Effector memory CD4-positive, alpha-beta T cell (primary cell): ENCODE measurements around the gene ANKMY1.

Experiments
- DNase-seq, 3 donors: peaks; one replicate each; pipeline ENCODE4 v3.0.0-alpha.2; 2020
- H3K27ac ChIP-seq: 2 replicates; pipeline ENCODE4 v1.7.0; 2013; ENCODE audit warnings: mild to moderate bottlenecking, low read length, moderate library complexity; ENCODE audit not compliant: insufficient read depth, poor library complexity, severe bottlenecking
- H3K27me3 ChIP-seq: replicated peaks from 2 replicates; pipeline ENCODE4 v1.7.0; 2013; ENCODE audit warnings: mild to moderate bottlenecking, low read length; ENCODE audit not compliant: insufficient read depth, control insufficient read depth, poor library complexity, severe bottlenecking
- H3K36me3 ChIP-seq: 2 replicates; pipeline ENCODE4 v1.7.0; 2013; ENCODE audit warnings: mild to moderate bottlenecking, low read length, moderate library complexity; ENCODE audit not compliant: control insufficient read depth, insufficient read depth
- H3K4me1 ChIP-seq: 2 replicates; pipeline ENCODE4 v1.7.0; 2013; ENCODE audit warnings: low read length, mild to moderate bottlenecking; ENCODE audit not compliant: control insufficient read depth, insufficient read depth, poor library complexity, severe bottlenecking
- H3K4me3 ChIP-seq: 2 replicates; pipeline ENCODE4 v1.7.0; 2013; ENCODE audit warnings: low read length, low read depth, mild to moderate bottlenecking; ENCODE audit not compliant: insufficient read depth, poor library complexity, severe bottlenecking
- H3K9me3 ChIP-seq: 2 replicates; pipeline ENCODE4 v1.7.0; 2013; ENCODE audit warnings: mild to moderate bottlenecking, low read length, moderate library complexity; ENCODE audit not compliant: control insufficient read depth

ANKMY1 gene

DNA sequence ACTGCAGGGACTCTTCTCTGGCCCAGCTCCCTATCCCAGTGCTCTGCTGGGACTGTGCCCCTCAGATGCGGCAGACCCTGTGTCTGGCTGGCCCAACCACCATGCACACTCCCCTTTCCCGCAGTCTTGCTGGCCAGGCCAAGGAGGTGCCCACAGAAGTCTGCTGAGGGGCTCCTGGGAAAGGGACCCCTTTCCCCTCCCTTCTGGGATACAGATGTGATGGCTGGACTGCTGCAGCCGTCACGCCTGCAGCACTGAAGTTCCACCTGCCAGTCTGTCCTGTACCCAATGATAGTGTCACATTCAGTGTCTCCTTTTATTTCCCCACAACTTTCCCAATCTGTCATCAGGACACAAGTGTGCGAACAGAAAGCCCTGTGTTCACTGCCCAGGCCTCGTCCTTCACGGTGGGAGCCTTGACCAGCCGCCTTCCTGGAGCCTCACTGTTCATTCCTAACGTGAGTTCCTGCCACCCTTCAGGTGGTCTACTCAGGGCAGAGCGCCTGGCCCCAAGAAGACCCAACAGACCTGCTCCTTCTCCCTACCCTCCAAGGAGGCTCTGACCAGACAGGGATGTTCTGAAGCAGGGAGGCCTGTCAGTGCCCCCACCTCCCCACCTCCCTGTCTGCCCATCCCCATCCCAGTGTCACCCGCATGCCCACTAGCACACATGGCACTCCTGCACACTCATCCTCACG, 47.1 kb downstream of the ANKMY1 start:
- Histone ChIP-seq H3K4me1 (peaks cover 8% of the 10 kb centered on the region), H3K4me3 (no peak overlapping the region), H3K9me3 (no peaks in the 10 kb centered on the region), H3K36me3 (peaks cover 14% of the 10 kb centered on the region), H3K27ac (no peak overlapping the region), H3K27me3 (no peaks in the 10 kb centered on the region)
- DNase-seq = no peak

DNA sequence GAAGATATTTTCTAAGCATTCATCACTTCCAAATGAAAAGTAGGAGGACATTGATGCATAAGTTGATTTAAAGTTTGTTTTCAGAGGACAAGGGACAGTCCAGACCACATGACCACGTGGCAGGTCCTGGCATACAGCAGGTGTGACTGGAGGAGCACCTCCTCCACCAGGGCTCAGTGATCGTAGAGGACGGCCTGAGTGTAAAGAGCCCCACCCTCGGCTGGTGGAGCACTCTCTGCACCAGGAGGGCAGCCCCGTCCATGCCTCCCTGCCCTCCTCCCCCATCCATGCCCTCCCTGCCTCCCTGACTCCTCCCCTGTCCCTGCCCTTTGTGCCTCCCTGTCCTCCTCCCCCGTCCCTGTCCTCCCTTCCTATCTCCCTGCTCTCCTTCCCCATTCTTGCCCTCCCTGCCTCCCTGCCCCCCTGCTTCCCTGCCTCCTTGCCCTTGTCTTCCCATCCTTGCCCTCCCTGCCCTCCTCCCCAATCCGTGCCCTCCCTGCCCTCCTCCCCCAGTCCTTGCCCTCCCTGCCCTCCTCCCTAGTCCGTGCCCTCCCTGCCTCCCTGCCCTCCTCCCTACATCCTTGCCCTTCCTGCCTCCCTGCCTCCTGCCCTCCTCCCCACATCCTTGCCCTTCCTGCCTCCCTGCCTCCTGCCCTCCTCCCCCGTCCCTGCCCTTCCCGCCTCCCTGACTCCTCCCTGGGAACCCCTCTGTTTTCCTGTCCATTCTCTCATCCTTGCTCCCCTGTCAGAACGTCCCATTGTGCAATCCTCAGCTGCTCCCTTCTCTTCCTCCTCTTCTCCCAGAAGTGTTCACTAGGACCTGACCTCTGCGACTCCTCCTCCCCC, 47.9 kb downstream of the ANKMY1 start:
- Histone ChIP-seq H3K4me1 (peaks cover 8% of the 10 kb centered on the region), H3K27ac (no peak overlapping the region), H3K36me3 (peaks cover 14% of the 10 kb centered on the region), H3K4me3 (no peak overlapping the region), H3K9me3 (no peaks in the 10 kb centered on the region), H3K27me3 (no peaks in the 10 kb centered on the region)
- no peak for DNase-seq

DNA sequence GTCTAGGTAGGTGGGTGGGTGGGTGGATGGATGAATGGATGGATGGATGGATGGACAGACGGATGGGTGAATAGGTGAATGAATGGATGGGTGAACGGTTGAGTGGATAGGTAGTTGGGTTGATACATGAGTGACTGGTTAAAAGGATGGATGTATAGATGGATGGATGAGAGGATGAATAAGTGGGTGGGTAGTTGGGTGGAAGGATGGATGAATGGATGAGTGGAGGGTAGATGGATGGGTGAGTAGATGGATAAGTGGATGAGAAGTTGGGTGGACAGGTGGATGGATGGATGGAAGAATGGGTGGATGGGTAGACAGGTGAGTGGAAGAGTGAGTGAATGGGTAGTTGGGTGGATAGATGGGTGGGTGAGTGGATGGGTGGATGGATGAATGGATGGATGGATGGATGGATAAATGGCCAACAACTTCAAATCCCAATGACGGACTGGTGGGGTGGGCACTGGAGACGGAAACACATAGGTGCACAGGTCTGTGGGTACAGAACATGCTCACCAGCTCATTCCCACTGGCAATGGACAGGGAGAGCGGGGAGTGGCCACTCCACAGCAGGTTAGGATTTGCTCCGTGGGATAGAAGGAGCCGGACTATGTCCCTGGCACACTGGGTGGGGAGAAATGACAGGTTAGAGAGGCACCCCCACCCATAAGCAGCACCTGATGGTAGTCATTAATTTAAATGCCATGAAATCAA, 48.8 kb downstream of the ANKMY1 start:
- Histone ChIP-seq H3K9me3 (no peaks in the 10 kb centered on the region), H3K4me1 (peaks cover under 1% of the 10 kb centered on the region), H3K27ac (no peak overlapping the region), H3K27me3 (no peaks in the 10 kb centered on the region), H3K4me3 (no peak overlapping the region), H3K36me3 (peaks cover 14% of the 10 kb centered on the region)
- no peak for DNase-seq

DNA sequence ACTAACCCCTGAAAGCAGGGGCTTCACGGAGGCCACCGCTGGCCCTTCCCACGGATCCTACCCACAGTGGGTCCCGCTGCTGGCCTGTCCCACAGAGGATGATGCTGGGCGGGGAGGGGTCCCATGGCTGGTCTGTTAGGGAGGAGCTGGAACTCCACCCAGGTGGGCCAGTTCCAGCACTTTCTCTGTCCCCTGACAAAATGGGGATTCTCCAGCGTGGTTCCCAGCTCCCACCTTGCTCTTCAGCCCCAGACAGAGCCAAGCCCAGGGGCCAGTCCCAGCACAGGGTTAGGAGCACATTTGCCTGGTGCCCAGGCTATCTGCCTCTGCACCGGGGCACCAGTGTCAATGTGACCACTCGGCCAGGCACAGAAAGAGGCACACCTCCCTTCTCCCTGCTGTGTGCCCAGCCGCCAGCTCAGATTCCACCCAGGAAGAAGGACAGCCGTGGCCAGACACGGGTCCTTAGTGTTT, 50.0 kb downstream of the ANKMY1 start:
- H3K36me3 ChIP-seq = peaks cover 14% of the 10 kb centered on the region
- H3K4me1 ChIP-seq = no peaks in the 10 kb centered on the region
- H3K27me3 ChIP-seq = no peaks in the 10 kb centered on the region
- no peaks in the 10 kb centered on the region for H3K9me3 ChIP-seq
- no peak for DNase-seq
- H3K4me3 ChIP-seq = no peak overlapping the region
- no peak overlapping the region for H3K27ac ChIP-seq

DNA sequence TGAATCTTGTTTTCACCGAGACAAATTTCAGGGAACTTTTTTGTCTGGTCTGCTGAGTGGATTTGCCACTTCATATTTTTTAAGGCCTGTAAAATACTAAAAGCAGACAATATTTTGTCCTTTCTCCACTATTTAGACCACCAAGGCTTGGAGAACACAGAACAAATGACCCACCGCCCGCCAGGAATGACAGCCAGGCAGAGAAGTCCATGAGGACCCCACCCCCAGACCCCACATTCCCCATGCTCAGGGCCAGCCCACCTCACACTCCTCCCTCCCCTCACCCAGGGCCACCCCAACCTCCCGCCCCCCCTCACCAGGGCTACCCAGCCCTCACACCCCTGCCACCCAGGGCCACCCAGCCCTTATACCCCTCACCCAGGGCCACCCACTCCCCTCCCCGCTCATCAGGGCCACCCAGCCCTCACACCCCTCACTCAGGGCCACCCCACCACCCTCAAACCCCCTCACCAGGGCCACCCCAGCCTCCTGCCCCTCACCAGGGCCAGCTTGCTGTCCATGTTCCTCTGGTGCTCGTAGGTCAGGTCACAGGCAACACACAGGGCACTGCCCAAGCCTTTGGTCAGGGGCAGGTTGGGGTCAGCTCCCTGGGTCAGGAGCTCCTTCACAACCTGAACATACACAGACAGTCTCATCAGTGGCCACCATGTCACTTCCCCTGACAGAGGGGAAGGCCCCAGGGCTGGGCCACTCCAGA, 50.6 kb downstream of the ANKMY1 start:
- no peak overlapping the region for H3K4me3 ChIP-seq
- DNase-seq = no peak
- no peaks in the 10 kb centered on the region for H3K9me3 ChIP-seq
- H3K36me3 ChIP-seq = peaks cover 10% of the 10 kb centered on the region
- no peaks in the 10 kb centered on the region for H3K4me1 ChIP-seq
- H3K27ac ChIP-seq = no peak overlapping the region
- no peaks in the 10 kb centered on the region for H3K27me3 ChIP-seq

DNA sequence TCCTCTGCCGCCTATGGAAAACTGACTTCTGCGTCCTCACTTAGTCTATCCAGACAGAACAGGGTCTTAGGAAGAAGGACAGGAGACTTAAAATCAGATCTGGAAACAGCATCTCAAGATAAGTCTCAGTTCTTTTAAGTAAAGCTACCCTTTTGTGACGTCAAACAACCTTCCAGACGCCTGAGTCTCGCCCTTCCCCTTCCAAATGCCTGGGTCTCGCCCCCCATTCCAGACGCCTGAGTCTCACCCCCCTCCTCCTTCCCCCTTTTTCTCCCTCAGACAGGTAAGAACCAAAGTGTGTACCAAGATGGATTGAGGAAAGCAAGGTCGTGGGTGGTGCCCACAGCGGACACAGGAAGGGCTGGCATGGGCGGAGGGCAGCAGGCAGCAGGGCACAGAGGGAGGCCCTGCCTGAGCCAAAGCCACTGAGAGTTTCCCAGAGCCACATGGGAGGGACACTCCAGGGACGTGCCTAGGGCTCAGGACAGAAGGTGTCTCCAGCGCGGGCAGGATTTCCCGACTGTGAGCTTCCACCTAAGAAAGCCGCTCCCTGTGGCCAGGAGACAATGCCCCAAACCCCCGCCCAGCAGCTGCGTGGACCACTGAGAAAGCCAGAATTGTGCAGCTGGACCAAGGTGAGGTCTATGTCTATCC, 51.3 kb downstream of the ANKMY1 start:
- no peaks in the 10 kb centered on the region for H3K9me3 ChIP-seq
- no peak overlapping the region for H3K27ac ChIP-seq
- no peak for DNase-seq
- H3K27me3 ChIP-seq = no peaks in the 10 kb centered on the region
- H3K4me1 ChIP-seq = no peaks in the 10 kb centered on the region
- no peak overlapping the region for H3K4me3 ChIP-seq
- peaks cover 4% of the 10 kb centered on the region for H3K36me3 ChIP-seq

DNA sequence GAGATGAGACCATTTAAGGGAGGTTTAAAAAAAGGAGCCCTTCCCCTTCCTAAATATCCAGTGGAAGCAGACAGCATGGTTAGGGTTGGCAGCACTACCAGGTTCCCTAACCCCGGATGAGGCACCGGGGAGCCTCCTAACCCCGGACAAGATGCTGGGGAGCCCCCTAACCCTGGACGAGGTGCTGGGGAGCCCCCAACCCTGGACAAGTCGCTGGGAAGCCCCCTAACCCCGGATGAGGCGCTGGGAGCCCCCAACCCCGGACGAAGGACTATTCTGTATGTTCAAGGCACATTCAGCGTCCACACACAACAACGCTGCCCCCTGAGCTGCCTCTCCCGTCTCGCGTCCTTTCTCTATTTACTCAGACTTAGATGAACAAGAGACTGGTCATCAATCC, 51.9 kb downstream of the ANKMY1 start:
- H3K27me3 ChIP-seq = no peaks in the 10 kb centered on the region
- H3K27ac ChIP-seq = no peak overlapping the region
- peaks cover 3% of the 10 kb centered on the region for H3K36me3 ChIP-seq
- H3K4me1 ChIP-seq = no peaks in the 10 kb centered on the region
- H3K4me3 ChIP-seq = no peak overlapping the region
- no peaks in the 10 kb centered on the region for H3K9me3 ChIP-seq
- no peak for DNase-seq

DNA sequence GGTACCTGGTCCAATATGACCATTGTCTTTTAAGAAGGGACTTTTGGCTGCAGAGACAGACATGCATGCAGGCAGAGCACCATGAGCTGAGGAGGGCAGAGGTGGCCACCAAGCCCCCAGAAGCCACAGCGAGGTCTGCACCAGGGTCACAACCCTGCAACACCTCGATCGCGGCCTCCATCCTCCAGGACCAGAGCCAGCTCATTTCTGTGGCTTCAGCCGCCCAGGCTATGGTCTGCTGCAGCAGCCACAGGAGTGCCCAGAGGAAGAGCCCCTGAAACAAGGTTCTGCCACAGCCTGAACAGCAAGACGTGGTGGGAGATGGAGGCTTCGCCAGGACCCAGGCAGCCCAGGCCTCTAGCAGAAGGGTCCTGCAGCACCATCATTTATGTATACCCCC, 53.9 kb downstream of the ANKMY1 start:
- H3K36me3 ChIP-seq = peaks cover 11% of the 10 kb centered on the region

DNA sequence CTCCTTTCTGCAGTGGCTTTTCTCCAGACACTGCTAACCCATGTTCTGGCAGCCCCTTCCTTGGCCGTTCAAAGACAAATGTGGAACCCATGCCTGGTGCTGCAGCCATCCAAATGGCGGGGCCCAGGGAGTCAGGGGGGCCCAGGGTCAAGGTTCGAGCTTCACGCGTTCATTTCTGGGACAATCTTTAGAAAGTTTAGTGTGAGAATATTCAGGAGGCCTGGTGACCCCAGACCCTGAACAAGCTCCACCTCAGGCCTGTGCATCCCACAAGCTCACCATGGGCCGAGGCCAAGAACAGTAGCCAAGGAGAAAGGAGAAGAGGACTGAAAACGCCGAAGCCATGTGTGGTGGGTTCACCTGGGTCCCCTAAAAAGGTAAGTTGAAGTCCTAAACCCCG, 54.4 kb downstream of the ANKMY1 start:
- Histone ChIP-seq H3K27me3 (no peaks in the 10 kb centered on the region), H3K9me3 (no peaks in the 10 kb centered on the region), H3K27ac (no peak overlapping the region), H3K4me3 (no peak overlapping the region), H3K4me1 (no peaks in the 10 kb centered on the region), H3K36me3 (peaks cover 11% of the 10 kb centered on the region)
- no peak for DNase-seq

More for the DNA sequence above, 53.9 kb downstream of the ANKMY1 start:
- H3K9me3 ChIP-seq = no peaks in the 10 kb centered on the region
- DNase-seq = no peak
- H3K27me3 ChIP-seq = no peaks in the 10 kb centered on the region
- no peak overlapping the region for H3K4me3 ChIP-seq
- H3K27ac ChIP-seq = no peak overlapping the region
- H3K4me1 ChIP-seq = no peaks in the 10 kb centered on the region
